Measurements from ENCODE around the gene TRAK2. TPM values are rescaled to one million over a fixed set of nuclear protein-coding genes. Genes with fewer than 3 reads are reported as not detected.

The TRAK2 gene
- total RNA-seq, 1 donor from 2014 or later = 25.8 TPM

DNA sequence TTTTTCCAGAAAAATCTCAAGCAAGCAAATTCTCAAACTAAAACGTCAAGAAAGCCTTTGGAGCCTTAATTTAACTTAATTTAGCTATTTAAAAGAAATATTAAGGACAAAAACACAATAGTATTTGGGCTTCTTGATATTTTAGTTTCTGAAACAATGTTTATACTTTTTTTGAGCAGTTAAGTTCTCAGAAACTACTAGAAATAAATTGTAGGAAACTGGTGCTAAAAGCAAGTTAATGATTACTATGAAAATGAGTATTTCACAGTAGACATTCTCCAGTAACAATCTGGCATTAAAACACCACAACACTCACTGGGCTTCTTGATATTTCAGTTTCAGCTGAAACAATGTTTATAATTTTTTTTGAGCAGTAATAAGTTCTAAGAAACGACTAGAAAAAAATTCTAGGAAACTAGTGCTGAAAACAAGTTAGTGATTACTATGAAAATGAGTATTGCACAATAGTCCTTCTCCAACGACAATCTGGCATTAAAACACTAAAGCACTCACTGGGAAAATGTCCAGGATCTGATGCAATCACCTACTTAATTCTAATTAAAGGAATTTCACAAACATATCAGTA, 45.1 kb downstream of the TRAK2 start:
- peak overlapping the region; percentile 73 for H3K27ac ChIP-seq
- intact Hi-C loops (cut with DNase I) = loop anchor here (5.0 kb wide), 1 partner anchor 46 kb away; the partner anchor contains the start of genes STRADB and TRAK2
- H3K27me3 ChIP-seq = no peaks in the 10 kb centered on the region
- no peaks in the 10 kb centered on the region for H3K9me3 ChIP-seq
- H3K36me3 ChIP-seq = no peaks in the 10 kb centered on the region
- H3K4me1 ChIP-seq = peaks cover 38% of the 10 kb centered on the region
- TF ChIP-seq POLR2A (IDR thresholded peaks at IDR 0.05) (no peak), POLR2AphosphoS5 (IDR thresholded peaks at IDR 0.05; ENCODE audit: insufficient read depth in 1 of 2, low read depth in 1 of 2) (peak; percentile 26 to 97)
- TF ChIP-seq, protein P1, sequence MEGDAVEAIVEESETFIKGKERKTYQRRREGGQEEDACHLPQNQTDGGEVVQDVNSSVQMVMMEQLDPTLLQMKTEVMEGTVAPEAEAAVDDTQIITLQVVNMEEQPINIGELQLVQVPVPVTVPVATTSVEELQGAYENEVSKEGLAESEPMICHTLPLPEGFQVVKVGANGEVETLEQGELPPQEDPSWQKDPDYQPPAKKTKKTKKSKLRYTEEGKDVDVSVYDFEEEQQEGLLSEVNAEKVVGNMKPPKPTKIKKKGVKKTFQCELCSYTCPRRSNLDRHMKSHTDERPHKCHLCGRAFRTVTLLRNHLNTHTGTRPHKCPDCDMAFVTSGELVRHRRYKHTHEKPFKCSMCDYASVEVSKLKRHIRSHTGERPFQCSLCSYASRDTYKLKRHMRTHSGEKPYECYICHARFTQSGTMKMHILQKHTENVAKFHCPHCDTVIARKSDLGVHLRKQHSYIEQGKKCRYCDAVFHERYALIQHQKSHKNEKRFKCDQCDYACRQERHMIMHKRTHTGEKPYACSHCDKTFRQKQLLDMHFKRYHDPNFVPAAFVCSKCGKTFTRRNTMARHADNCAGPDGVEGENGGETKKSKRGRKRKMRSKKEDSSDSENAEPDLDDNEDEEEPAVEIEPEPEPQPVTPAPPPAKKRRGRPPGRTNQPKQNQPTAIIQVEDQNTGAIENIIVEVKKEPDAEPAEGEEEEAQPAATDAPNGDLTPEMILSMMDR (IDR thresholded peaks at IDR 0.05) = no peak
- DNase-seq (ENCODE audit: extremely low spot score in 2 of 2) = no peak
- no peak overlapping the region for H3K4me3 ChIP-seq

GRCh38 chr2:201404699-201405280, 46.5 kb downstream of the TRAK2 start:
- no peak for TF ChIP-seq POLR2AphosphoS5 (IDR thresholded peaks at IDR 0.05; ENCODE audit: insufficient read depth in 1 of 2, low read depth in 1 of 2)
- TF ChIP-seq, protein P1 (IDR thresholded peaks at IDR 0.05) = no peak
- TF ChIP-seq POLR2A (IDR thresholded peaks at IDR 0.05) = no peak
- Histone ChIP-seq H3K27me3 (no peaks in the 10 kb centered on the region), H3K27ac (peak overlapping the region; percentile 73), H3K9me3 (no peaks in the 10 kb centered on the region), H3K4me1 (peaks cover 38% of the 10 kb centered on the region), H3K36me3 (no peaks in the 10 kb centered on the region), H3K4me3 (no peak overlapping the region)
- intact Hi-C loops (cut with DNase I) = loop anchor here (5.0 kb wide), 1 partner anchor 48 kb away; the partner anchor contains the start of genes STRADB and TRAK2
- no peak for DNase-seq (ENCODE audit: extremely low spot score in 2 of 2)

GRCh38 chr2:201403880-201404279, 47.4 kb downstream of the TRAK2 start:
- Histone ChIP-seq H3K4me1 (peaks cover 38% of the 10 kb centered on the region), H3K27ac (no peak overlapping the region), H3K4me3 (no peak overlapping the region), H3K9me3 (no peaks in the 10 kb centered on the region), H3K27me3 (no peaks in the 10 kb centered on the region), H3K36me3 (peaks cover 0 to 6% of the 10 kb centered on the region in 2 donors)
- intact Hi-C loops (cut with DNase I) = no loop called here
- TF ChIP-seq POLR2A (IDR thresholded peaks at IDR 0.05) = no peak
- peak in 1 of 2 donors; percentile 20 for TF ChIP-seq POLR2AphosphoS5 (IDR thresholded peaks at IDR 0.05; ENCODE audit: insufficient read depth in 1 of 2, low read depth in 1 of 2)
- DNase-seq (ENCODE audit: extremely low spot score in 2 of 2) = no peak

DNA sequence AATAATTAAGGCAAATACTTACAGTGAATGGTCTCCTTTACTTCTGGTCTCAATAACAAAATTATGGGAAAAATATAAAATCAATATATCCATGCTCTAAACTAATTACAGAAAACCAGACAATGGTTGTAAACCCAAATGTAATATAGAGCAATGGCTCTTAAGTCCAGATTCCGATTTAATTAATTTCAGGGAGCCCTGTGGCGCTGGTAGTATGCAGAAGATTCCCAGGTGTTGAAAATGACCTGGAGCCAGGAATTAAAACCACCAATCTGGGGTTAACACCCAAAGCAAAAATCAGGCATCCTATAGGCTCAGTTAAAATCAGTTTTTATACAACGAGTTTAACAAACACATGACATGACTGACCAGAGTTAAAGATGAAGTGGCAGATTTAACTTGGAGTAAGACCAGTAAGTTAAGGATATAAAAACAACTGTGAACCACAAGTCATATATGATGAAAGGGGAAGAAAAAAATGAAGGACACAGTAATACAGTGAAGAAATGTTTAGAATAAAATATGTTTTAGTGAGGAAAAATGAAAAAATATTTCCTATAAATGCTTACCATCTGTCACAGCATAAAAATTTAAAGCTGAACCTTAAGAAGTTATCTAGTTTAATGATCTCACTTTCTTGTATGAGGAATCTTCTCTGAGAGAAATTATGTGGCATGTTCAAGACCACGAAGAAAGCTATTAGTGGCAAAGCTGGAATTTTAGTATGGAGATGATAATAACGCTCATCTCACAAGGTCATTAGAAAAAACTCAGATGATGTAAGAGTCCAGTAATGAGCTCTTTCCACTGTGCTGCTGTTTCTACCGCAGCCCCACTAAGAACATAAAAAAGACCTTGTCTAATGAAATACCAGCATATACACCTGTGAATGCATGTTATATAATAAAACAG, 48.4 kb downstream of the TRAK2 start:
- Histone ChIP-seq H3K27me3 (no peaks in the 10 kb centered on the region), H3K4me3 (no peak overlapping the region), H3K36me3 (peaks cover 0 to 15% of the 10 kb centered on the region in 2 donors), H3K9me3 (no peaks in the 10 kb centered on the region), H3K4me1 (peaks cover 38% of the 10 kb centered on the region), H3K27ac (no peak overlapping the region)
- TF ChIP-seq, protein P1 (IDR thresholded peaks at IDR 0.05) = no peak
- TF ChIP-seq POLR2A (IDR thresholded peaks at IDR 0.05) (no peak), POLR2AphosphoS5 (IDR thresholded peaks at IDR 0.05; ENCODE audit: insufficient read depth in 1 of 2, low read depth in 1 of 2) (no peak)
- intact Hi-C loops (cut with DNase I) = no loop called here
- no peak for DNase-seq (ENCODE audit: extremely low spot score in 2 of 2)

GRCh38 chr2:201401815-201402214, 49.4 kb downstream of the TRAK2 start:
- TF ChIP-seq POLR2A (IDR thresholded peaks at IDR 0.05) (no peak), POLR2AphosphoS5 (IDR thresholded peaks at IDR 0.05; ENCODE audit: insufficient read depth in 1 of 2, low read depth in 1 of 2) (no peak)
- Histone ChIP-seq H3K4me1 (peaks cover 32% of the 10 kb centered on the region), H3K4me3 (no peak overlapping the region), H3K36me3 (peaks cover 2 to 26% of the 10 kb centered on the region in 2 donors), H3K27me3 (no peaks in the 10 kb centered on the region), H3K9me3 (no peaks in the 10 kb centered on the region), H3K27ac (no peak overlapping the region)
- DNase-seq (ENCODE audit: extremely low spot score in 2 of 2) = no peak
- intact Hi-C loops (cut with DNase I) = no loop called here

Measured in vagina (tissue), 2 donors.